MM.1S (cell line): ENCODE data around the gene FARS2.

Source experiments
- CTCF ChIP-seq: fragments of 300-600 bp; sonication (generic); IDR thresholded peaks from 2 replicates; pipeline ENCODE4 v1.5.1; 2016; ENCODE audit warnings: antibody characterized with exemption, low read length, mixed read lengths
- EZH2phosphoT487 ChIP-seq: fragments of 300-600 bp; sonication (generic); IDR thresholded peaks from 2 replicates; pipeline ENCODE4 v1.6.1; 2018; ENCODE audit warnings: antibody characterized with exemption, low read length

GRCh38 chr6:5565971-5566370 lies 304.7 kb downstream of the FARS2 start:
- TF ChIP-seq CTCF (no peak), EZH2phosphoT487 (no peak)
